Mucosa of descending colon (tissue), 3 donors: ENCODE data around the gene DDC. TPM values are rescaled to one million over a fixed set of nuclear protein-coding genes. Genes with fewer than 3 reads are reported as not detected.

Source experiments
- ATAC-seq: fragments of 200-7000 bp; cut with Tn5 transposase; one replicate; pipeline ENCODE4 v1.9.1; 2020; ENCODE audit warnings: mild to moderate bottlenecking, moderate library complexity
- DNase-seq, 3 donors: peaks; one replicate each; pipeline ENCODE4 v3.0.0-alpha.2; 2020
- H3K36me3 ChIP-seq: fragments of 200-600 bp; one replicate; pipeline ENCODE4 v1.8.0; 2021; ENCODE audit warnings: low read depth, mild to moderate bottlenecking
- H3K4me1 ChIP-seq: fragments of 200-600 bp; one replicate; pipeline ENCODE4 v1.8.0; 2021; ENCODE audit warnings: low read depth, mild to moderate bottlenecking
- H3K4me3 ChIP-seq: fragments of 200-600 bp; one replicate; pipeline ENCODE4 v1.8.0; 2021; ENCODE audit warnings: mild to moderate bottlenecking
- H3K9me3 ChIP-seq: fragments of 200-600 bp; one replicate; pipeline ENCODE4 v1.8.0; 2021; ENCODE audit warnings: mild to moderate bottlenecking
- intact Hi-C, 2 donors: fragments of 100-400 bp; cut with DNase I in 1 of 2; cut with micrococcal nuclease in 1 of 2; formaldehyde crosslinking; loops; one replicate each; pipeline versions ENCODE4 v1.11.0 to v1.11.1; 2022; cut with DNase I, micrococcal nuclease
- total RNA-seq, 3 donors: library from RNA; stranded (reverse); fragmentation: NEBNext Ultra II Directional in 2 of 3; extraction: Animal tissue kit (Norgen Biotek cat#: 25700) in 2 of 3; gene quantifications; one replicate each; pipeline versions ENCODE4 v1.2.1 to v1.2.4, GENCODE V29; 2021 to 2023
- TF ChIP-seq, protein P1 (sequence below): fragments of 200-600 bp; IDR thresholded peaks from one replicate; pipeline ENCODE4 v1.8.0; 2022; ENCODE audit warnings: antibody characterized with exemption, mild to moderate bottlenecking
- donor health status: DM: no; HTN: no; CAD: no; lungs with moderate emphysema.
- donor health status: DM: no; HTN: no; CAD: no.
- donor health status: DM: no; HTN: yes; CAD: no.

DDC gene
- total RNA-seq, 3 donors from 2014 or later, result 29.6 to 94.5 (median 74.4) TPM

DNA sequence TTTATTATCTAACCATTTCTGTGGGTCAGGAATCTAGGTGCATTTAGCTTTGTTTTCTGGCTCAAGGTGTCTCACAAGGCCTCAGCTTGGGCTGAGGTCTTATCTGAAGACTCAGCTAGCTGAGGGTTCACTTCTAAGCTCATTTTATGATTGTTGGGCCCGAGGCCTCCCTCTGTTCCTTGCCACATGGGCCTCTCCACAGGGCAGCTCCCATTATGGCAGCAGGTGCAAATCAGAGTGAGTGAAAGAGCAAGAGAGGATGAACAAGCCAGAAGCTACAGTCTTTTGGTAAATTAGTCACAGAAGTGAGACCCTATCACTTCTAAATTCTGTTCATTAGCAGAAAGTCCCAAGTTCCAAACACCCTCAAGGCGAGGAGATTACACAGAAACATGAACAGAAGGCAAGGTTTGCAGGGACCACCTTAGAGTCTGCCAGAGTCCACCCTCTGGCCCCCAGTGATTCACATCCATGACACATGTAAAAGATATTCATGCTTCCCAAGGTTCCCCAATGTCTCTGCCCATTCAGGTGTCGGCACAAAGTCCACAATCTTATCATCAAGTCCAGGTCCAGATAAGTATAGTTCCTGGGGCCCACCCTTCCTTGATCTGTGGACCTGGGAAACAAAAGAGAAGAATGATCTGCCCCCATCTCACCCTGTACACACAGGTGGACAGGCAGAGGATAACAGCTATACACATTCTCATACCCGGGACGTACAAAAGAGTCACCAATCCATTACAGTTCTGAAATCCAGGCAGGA, 138.7 kb downstream of the DDC start:
- DNase-seq, result no peak
- no peak for ATAC-seq
- no peaks in the 10 kb centered on the region for H3K4me1 ChIP-seq
- intact Hi-C loops, result no loop called here
- H3K36me3 ChIP-seq, result no peaks in the 10 kb centered on the region
- TF ChIP-seq, protein P1, sequence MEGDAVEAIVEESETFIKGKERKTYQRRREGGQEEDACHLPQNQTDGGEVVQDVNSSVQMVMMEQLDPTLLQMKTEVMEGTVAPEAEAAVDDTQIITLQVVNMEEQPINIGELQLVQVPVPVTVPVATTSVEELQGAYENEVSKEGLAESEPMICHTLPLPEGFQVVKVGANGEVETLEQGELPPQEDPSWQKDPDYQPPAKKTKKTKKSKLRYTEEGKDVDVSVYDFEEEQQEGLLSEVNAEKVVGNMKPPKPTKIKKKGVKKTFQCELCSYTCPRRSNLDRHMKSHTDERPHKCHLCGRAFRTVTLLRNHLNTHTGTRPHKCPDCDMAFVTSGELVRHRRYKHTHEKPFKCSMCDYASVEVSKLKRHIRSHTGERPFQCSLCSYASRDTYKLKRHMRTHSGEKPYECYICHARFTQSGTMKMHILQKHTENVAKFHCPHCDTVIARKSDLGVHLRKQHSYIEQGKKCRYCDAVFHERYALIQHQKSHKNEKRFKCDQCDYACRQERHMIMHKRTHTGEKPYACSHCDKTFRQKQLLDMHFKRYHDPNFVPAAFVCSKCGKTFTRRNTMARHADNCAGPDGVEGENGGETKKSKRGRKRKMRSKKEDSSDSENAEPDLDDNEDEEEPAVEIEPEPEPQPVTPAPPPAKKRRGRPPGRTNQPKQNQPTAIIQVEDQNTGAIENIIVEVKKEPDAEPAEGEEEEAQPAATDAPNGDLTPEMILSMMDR, result no peak
- no peak overlapping the region for H3K4me3 ChIP-seq
- H3K9me3 ChIP-seq, result no peaks in the 10 kb centered on the region

DNA sequence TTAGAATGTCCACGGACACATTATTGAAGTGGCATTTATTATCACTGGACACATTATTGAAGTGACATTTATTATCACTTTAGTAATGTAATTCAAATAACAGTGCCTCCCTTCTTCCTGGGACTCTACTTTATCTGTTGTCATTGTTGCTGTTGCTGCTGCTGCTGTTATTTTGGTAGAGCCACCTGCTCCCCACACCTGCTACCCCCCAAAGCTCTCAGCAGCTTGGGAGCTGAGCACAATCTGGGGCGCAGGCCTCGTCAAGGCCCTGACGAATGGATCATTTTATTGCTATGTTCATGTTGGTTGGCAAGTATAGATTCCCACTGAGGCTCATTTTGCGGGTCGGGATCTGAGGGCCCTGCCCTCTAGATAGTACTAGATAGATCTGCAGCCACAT, 139.9 kb downstream of the DDC start:
- intact Hi-C loops, result no loop called here
- no peak overlapping the region for H3K4me3 ChIP-seq

DNA sequence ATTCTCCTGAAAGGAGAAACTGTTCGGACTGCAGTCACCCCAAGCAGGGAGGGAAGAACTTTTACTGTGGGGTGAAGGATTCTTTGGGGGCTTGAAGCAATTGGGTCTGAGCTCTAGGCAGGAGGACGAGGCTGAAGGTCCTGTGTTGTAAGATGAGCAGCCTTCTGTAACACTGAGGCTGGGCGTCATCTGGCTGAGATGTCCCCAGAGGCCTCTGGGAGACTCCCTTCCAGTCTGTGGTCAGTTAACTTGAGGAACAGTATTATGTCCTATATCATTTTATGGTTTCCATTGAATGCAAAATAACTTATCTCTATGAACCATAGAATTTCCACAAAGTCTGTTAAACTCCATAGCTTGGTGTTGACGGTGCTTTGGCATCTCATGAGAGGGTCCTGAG, 141.3 kb downstream of the DDC start:
- ATAC-seq (no peak), DNase-seq (no peak)
- Histone ChIP-seq H3K9me3 (no peaks in the 10 kb centered on the region), H3K4me3 (no peak overlapping the region), H3K4me1 (no peaks in the 10 kb centered on the region), H3K36me3 (no peaks in the 10 kb centered on the region)
- TF ChIP-seq, protein P1, result no peak
- intact Hi-C loops, result no loop called here

More for the DNA sequence above, 139.9 kb downstream of the DDC start:
- Histone ChIP-seq H3K9me3 (no peaks in the 10 kb centered on the region), H3K4me1 (no peaks in the 10 kb centered on the region), H3K36me3 (no peaks in the 10 kb centered on the region)
- TF ChIP-seq, protein P1, result no peak
- DNase-seq, result no peak
- no peak for ATAC-seq

DNA sequence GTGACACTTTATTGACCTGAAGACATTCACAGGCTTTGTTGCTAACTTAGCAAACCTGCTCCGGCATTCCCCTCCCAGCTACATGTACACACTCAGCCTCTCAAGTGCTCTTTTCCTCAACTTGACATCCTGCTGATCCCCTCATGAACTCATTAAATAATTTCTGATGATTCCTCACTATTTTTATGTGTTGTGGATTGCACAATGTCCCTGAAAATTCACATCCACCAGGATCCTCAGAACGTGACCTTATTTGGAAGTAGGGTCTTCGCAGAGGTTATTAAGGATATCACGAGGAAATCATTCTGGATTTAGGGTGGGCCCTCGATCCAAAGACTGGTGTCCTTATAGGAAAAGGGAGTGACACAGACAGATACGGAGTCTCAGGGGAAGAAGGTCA, 142.3 kb downstream of the DDC start:
- TF ChIP-seq, protein P1, result no peak
- ATAC-seq, result no peak
- intact Hi-C loops, result no loop called here
- Histone ChIP-seq H3K4me1 (no peaks in the 10 kb centered on the region), H3K9me3 (no peaks in the 10 kb centered on the region), H3K36me3 (no peaks in the 10 kb centered on the region), H3K4me3 (no peak overlapping the region)
- DNase-seq, result no peak

DNA sequence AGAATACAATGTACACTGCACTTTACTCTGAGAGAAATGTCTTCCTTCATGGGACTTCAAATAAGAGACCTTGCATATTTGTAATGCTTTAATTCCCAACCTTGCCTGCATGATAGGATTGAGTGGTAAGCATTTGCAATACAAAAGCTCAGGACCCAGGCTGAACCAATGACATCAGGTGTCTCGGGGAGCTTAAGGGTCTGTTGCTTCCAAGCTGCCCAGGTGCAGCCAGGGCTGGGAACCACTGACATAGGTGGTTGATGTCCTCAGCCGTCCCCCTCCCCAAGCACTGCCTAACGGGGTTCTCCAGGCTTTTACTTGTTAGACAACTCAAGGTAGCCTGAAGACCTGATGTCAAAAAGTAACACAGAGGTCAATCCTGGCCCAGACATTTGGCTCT, 144.2 kb downstream of the DDC start:
- Histone ChIP-seq H3K4me1 (no peaks in the 10 kb centered on the region), H3K9me3 (no peaks in the 10 kb centered on the region), H3K36me3 (no peaks in the 10 kb centered on the region), H3K4me3 (no peak overlapping the region)
- TF ChIP-seq, protein P1, result no peak
- intact Hi-C loops, result no loop called here
- no peak for ATAC-seq
- DNase-seq, result no peak
